GM12878 (cell line): ENCODE measurements around the gene NHSL2. TPM values are rescaled to one million over a fixed set of nuclear protein-coding genes. Genes with fewer than 3 reads are reported as not detected.

Experiments
- ATAC-seq: fragments of 200-7000 bp; cut with Tn5 transposase; 3 replicates; pipeline ENCODE4 v1.9.1; 2020; ENCODE audit warnings: mild to moderate bottlenecking, moderate library complexity
- BruUV-seq: library from RNA; stranded (reverse); fragments of 400-500 nt; replicated peaks from 2 replicates; lab custom pipeline; 2021; lab: Mats Ljungman, UMichigan
- CTCF ChIA-PET: fragments of 300-600 bp; sonication (Branson Sonifier 250); formaldehyde crosslinking; extraction: SDS; loops from one replicate; lab custom pipeline; 2021; ENCODE audit warnings: inconsistent platforms; lab: Yijun Ruan, JAX
- POLR2A ChIA-PET: fragments of 350-600 bp; formaldehyde crosslinking; extraction: SDS; loops from one replicate; lab custom pipeline; 2021; ENCODE audit warnings: inconsistent platforms; lab: Charles Lee
- RAD21 ChIA-PET: fragments of 300-600 bp; sonication (Branson Sonifier 250); formaldehyde crosslinking; loops from one replicate; lab custom pipeline; 2023; ENCODE audit warnings: antibody characterized with exemption; ENCODE audit not compliant: unreplicated experiment; lab: Charles Lee
- SMC1A ChIA-PET: fragments of 300-600 bp; sonication (Branson Sonifier 250); formaldehyde crosslinking; loops from one replicate; lab custom pipeline; 2023; ENCODE audit not compliant: unreplicated experiment, uncharacterized antibody; lab: Charles Lee
- DNase-seq: peaks from one replicate; pipeline ENCODE4 v3.0.0-alpha.2; 2011; ENCODE audit warnings: low read depth, low spot score
- FAIRE-seq: peaks from 3 replicates; lab custom pipeline; 2011; peaks lifted over from hg19 to GRCh38; lab: Jason Lieb, UNC
- H2AFZ ChIP-seq: 2 replicates; pipeline ENCODE4 v1.6.0; 2011; ENCODE audit warnings: low read depth, low read length, control low read depth; ENCODE audit not compliant: control insufficient read depth
- H3K27ac ChIP-seq: 2 replicates; pipeline ENCODE4 v1.5.1; 2011; ENCODE audit warnings: control low read depth; ENCODE audit not compliant: control insufficient read depth, insufficient read depth
- H3K27me3 ChIP-seq, 2 experiments: replicated peaks in 1 of 2; 2 replicates each; pipeline versions ENCODE4 v1.6.0 to v1.6.1; 2011; ENCODE audit warnings: low read length in 1 of 2; ENCODE audit not compliant: control insufficient read depth in 2 of 2, insufficient read depth in 2 of 2
- H3K36me3 ChIP-seq, 2 experiments: 2 replicates each; pipeline ENCODE4 v1.5.1; 2011; ENCODE audit warnings: low read length in 1 of 2; ENCODE audit not compliant: control insufficient read depth in 2 of 2, insufficient read depth in 2 of 2
- H3K4me1 ChIP-seq: 2 replicates; pipeline ENCODE4 v1.6.1; 2011; ENCODE audit warnings: mild to moderate bottlenecking, low read length, moderate library complexity, mixed read lengths; ENCODE audit not compliant: control insufficient read depth, insufficient read depth
- H3K4me2 ChIP-seq: 2 replicates; pipeline ENCODE4 v1.6.0; 2011; ENCODE audit warnings: control low read depth; ENCODE audit not compliant: control insufficient read depth, insufficient read depth
- H3K4me3 ChIP-seq: fragments of 200-600 bp; sonication (generic); 2 replicates; pipeline ENCODE4 v1.5.1; 2016
- H3K79me2 ChIP-seq: 2 replicates; pipeline ENCODE4 v1.6.0; 2011; ENCODE audit warnings: low read length; ENCODE audit not compliant: control insufficient read depth, insufficient read depth
- H3K9ac ChIP-seq: 2 replicates; pipeline ENCODE4 v1.8.0; 2011; ENCODE audit warnings: low read length, control low read depth, mixed read lengths; ENCODE audit not compliant: control insufficient read depth, insufficient read depth
- H3K9me3 ChIP-seq: replicated peaks from 3 replicates; pipeline ENCODE4 v1.5.1; 2011; ENCODE audit warnings: mild to moderate bottlenecking, low read length; ENCODE audit not compliant: control insufficient read depth, insufficient read depth
- H4K20me1 ChIP-seq: 2 replicates; pipeline ENCODE4 v1.6.0; 2011; ENCODE audit not compliant: control insufficient read depth, insufficient read depth
- BHLHE40 ChIP-seq, 2 experiments: fragments of 450-650 bp in 1 of 2; IDR thresholded peaks; 2 replicates each; pipeline ENCODE4 v1.6.1; 2011 to 2017; ENCODE audit warnings: low read depth in 2 of 2, borderline replicate concordance in 1 of 2, improper control_type of control experiment in 1 of 2, low read length in 1 of 2, mild to moderate bottlenecking in 1 of 2
- BRCA1 ChIP-seq: IDR thresholded peaks from 2 replicates; pipeline ENCODE4 v1.6.1; 2011; ENCODE audit warnings: low read depth, low read length, improper control_type of control experiment
- CHD1 ChIP-seq: IDR thresholded peaks from 2 replicates; pipeline ENCODE4 v1.6.1; 2012; ENCODE audit warnings: low read depth, low read length, improper control_type of control experiment
- FOS ChIP-seq: IDR thresholded peaks from 3 replicates; pipeline ENCODE4 v1.6.1; 2011; ENCODE audit warnings: borderline replicate concordance; ENCODE audit not compliant: insufficient read length; ENCODE audit errors: extremely low read depth
- IRF4 ChIP-seq: IDR thresholded peaks from 2 replicates; pipeline ENCODE4 v1.6.1; 2011; ENCODE audit warnings: low read depth, low read length
- JUNB ChIP-seq: IDR thresholded peaks from 2 replicates; pipeline ENCODE4 v1.6.1; 2016; ENCODE audit warnings: antibody characterized with exemption, mild to moderate bottlenecking
- POLR2A ChIP-seq: IDR thresholded peaks from 2 replicates; pipeline ENCODE4 v1.6.1; 2011; ENCODE audit warnings: low read depth, mild to moderate bottlenecking, low read length
- RAD51 ChIP-seq: fragments of 450-650 bp; IDR thresholded peaks from 2 replicates; pipeline ENCODE4 v1.6.1; 2016; ENCODE audit warnings: moderate library complexity, mild to moderate bottlenecking, inconsistent platforms
- SMAD5 ChIP-seq: IDR thresholded peaks from 2 replicates; pipeline ENCODE4 v1.6.1; 2016; ENCODE audit warnings: antibody characterized with exemption, low read depth
- SMARCA5 ChIP-seq: fragments of 450-650 bp; IDR thresholded peaks from 2 replicates; pipeline ENCODE4 v1.6.1; 2017; ENCODE audit warnings: mild to moderate bottlenecking
- SREBF2 ChIP-seq: IDR thresholded peaks from 2 replicates; pipeline ENCODE4 v1.6.1; 2012; ENCODE audit warnings: mild to moderate bottlenecking, low read length
- STAT3 ChIP-seq: IDR thresholded peaks from 2 replicates; pipeline ENCODE4 v1.6.1; 2011; ENCODE audit warnings: low read depth, low read length, improper control_type of control experiment
- WRNIP1 ChIP-seq: IDR thresholded peaks from 2 replicates; pipeline ENCODE4 v1.6.1; 2011; ENCODE audit warnings: low read depth, low read length, improper control_type of control experiment, borderline replicate concordance
- ZBED1 ChIP-seq: IDR thresholded peaks from 2 replicates; pipeline ENCODE4 v1.6.1; 2016; ENCODE audit warnings: borderline replicate concordance
- ZZZ3 ChIP-seq: IDR thresholded peaks from 2 replicates; pipeline ENCODE4 v1.6.1; 2011; ENCODE audit warnings: low read depth; ENCODE audit not compliant: control insufficient read depth, insufficient read length
- WGBS: methylation state at CpG from one replicate; pipeline ENCODE4 v1.1.6; 2016; ENCODE audit warnings: low lambda C conversion rate; ENCODE audit not compliant: insufficient replicate concordance, insufficient coverage; ENCODE audit errors: missing lambda C conversion rate; 5-methylcytosine and 5-hydroxymethylcytosine counted together
- in situ Hi-C: fragments of 300-500 bp; cut with MboI; formaldehyde crosslinking; loops from 9 replicates; pipeline ENCODE4 v1.14.3; 2018; ENCODE audit warnings: mixed read lengths
- intact Hi-C: fragments of 100-400 bp; cut with micrococcal nuclease; formaldehyde crosslinking; loops from one replicate; pipeline ENCODE4 v1.14.2; 2022; ENCODE audit not compliant: unreplicated experiment
- polyA plus RNA-seq, 11 experiments: library from polyadenylated mRNA; depleted of rRNA in 4 of 11; unstranded in 6 of 11; stranded (reverse) in 5 of 11; fragments of >200 nt; fragmentation: Nextera tagmentation in 4 of 11; fragmentation: Illumina TruSeq in 1 of 11; extraction: Ambion mirVana in 4 of 11; extraction: Trizol in 1 of 11; gene quantifications; 1 replicate in 1 of 11; 2 replicates in 10 of 11; pipeline versions ENCODE4 v1.2.1 to v1.2.3, GENCODE V29; 2011 to 2016; ENCODE audit warnings: inconsistent platforms in 2 of 11, missing spikeins in 2 of 11, low read depth in 1 of 11
- total RNA-seq, 4 experiments: library from RNA; depleted of rRNA in 3 of 4; stranded (reverse); fragments of >200 nt in 3 of 4; fragmentation: Illumina TruSeq in 1 of 4; extraction: Trizol in 1 of 4; gene quantifications; 2 replicates each; pipeline versions ENCODE4 v1.2.1 to v1.2.3, GENCODE V29; 2013 to 2021
- TF ChIP-seq, protein P1 (sequence below): fragments of 450-650 bp; formaldehyde crosslinking; IDR thresholded peaks from 2 replicates; pipeline ENCODE4 v1.4.0; 2020; ENCODE audit warnings: mild to moderate bottlenecking, moderate library complexity

NHSL2 gene
- total and polyA plus RNA-seq, 10 of the 15 experiments (the other 5 are each of a cell fraction or from before 2014, with no cell fraction given), result 0.05 to 0.53 (median 0.07) TPM; not detected in 2

DNA sequence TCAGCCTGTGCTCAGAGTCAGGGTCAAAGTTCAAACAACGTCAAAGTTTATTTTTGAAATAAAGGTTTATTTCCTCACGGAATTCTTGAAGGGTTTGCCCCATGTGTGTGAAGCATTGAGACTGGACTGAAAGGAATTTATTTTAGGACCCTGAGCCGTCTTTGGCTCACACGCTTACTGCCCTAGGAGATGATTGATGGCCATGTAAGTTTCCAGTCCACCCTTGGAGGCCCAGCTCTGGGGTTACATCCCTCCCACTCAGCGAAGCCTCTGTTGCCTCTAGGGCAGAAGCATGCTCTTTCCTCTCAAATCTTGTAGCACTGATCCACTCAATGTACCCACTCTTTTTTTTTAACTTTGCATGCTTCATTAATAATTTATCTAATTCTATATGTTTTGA, 4.5 kb upstream of the NHSL2 start:
- no TSS peak for BruUV-seq
- intact Hi-C loops (no loop called here), in situ Hi-C loops (no loop called here)
- Histone ChIP-seq H3K4me2 (no peak overlapping the region), H3K27ac (no peak overlapping the region), H3K9me3 (no peaks in the 10 kb centered on the region), H3K36me3 (no peaks in the 10 kb centered on the region), H4K20me1 (no peaks in the 10 kb centered on the region), H2AFZ (no peak overlapping the region), H3K9ac (no peak overlapping the region), H3K27me3 (no peaks in the 10 kb centered on the region), H3K79me2 (no peaks in the 10 kb centered on the region), H3K4me1 (no peaks in the 10 kb centered on the region), H3K4me3 (no peak overlapping the region)
- CTCF ChIA-PET, result no interaction called here
- TF ChIP-seq BHLHE40 (IDR thresholded peaks at IDR 0.05; ENCODE audit: borderline replicate concordance in 1 of 2, low read depth in 2 of 2, low read length in 1 of 2), result no peak
- 20% methylated on average over 5 of the region's 5 CpGs for WGBS
- no peak for FAIRE-seq
- no peak for ATAC-seq
- no peak for DNase-seq
- SMC1A ChIA-PET, result interaction anchor here (0.7 kb wide), 1 partner anchor 1449 kb away, joined by 3 read pairs; no protein-coding TSS in a partner anchor
- RAD21 ChIA-PET, result no interaction called here
- POLR2A ChIA-PET, result no interaction called here

DNA sequence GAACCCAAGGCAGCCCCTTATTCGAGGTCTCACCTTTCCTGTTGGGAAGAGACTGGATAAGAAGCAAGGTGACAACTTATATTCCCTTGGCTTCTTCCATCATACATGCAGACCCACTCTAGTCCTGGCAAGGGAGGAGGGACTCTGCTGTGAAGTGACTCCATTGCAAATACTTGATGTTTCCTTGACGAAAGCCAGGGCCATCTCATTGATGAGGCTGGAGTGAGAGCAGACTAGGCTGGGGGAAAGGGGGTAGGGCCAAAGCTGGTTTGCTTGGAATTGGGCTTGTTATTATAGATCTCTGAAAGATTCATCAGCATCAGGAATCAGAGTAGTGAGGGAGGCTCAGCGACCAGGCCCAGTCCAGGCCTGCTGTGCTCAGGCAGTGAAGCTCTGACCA, 2.3 kb upstream of the NHSL2 start:
- BruUV-seq, result no TSS peak

More for the DNA sequence above, 2.3 kb upstream of the NHSL2 start:
- H3K27me3 ChIP-seq, result peaks cover 0 to 2% of the 10 kb centered on the region in 2 experiments; a peak in 1 of 4 replicates
- WGBS, result 6% methylated on average over 3 of the region's 3 CpGs
- RAD21 ChIA-PET, result no interaction called here
- ATAC-seq (no peak), DNase-seq (no peak), FAIRE-seq (no peak)
- TF ChIP-seq FOS, result no peak
- no peak for TF ChIP-seq SMARCA5
- no peak for TF ChIP-seq IRF4
- TF ChIP-seq POLR2A, result no peak
- TF ChIP-seq SREBF2, result no peak
- TF ChIP-seq ZBED1, result no peak
- no peak for TF ChIP-seq WRNIP1
- TF ChIP-seq SMAD5, result no peak
- no peak for TF ChIP-seq JUNB
- no peak for TF ChIP-seq CHD1
- TF ChIP-seq, protein P1, sequence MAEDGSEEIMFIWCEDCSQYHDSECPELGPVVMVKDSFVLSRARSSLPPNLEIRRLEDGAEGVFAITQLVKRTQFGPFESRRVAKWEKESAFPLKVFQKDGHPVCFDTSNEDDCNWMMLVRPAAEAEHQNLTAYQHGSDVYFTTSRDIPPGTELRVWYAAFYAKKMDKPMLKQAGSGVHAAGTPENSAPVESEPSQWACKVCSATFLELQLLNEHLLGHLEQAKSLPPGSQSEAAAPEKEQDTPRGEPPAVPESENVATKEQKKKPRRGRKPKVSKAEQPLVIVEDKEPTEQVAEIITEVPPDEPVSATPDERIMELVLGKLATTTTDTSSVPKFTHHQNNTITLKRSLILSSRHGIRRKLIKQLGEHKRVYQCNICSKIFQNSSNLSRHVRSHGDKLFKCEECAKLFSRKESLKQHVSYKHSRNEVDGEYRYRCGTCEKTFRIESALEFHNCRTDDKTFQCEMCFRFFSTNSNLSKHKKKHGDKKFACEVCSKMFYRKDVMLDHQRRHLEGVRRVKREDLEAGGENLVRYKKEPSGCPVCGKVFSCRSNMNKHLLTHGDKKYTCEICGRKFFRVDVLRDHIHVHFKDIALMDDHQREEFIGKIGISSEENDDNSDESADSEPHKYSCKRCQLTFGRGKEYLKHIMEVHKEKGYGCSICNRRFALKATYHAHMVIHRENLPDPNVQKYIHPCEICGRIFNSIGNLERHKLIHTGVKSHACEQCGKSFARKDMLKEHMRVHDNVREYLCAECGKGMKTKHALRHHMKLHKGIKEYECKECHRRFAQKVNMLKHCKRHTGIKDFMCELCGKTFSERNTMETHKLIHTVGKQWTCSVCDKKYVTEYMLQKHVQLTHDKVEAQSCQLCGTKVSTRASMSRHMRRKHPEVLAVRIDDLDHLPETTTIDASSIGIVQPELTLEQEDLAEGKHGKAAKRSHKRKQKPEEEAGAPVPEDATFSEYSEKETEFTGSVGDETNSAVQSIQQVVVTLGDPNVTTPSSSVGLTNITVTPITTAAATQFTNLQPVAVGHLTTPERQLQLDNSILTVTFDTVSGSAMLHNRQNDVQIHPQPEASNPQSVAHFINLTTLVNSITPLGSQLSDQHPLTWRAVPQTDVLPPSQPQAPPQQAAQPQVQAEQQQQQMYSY (CRISPR knock-in tag), result no peak
- no peak for TF ChIP-seq ZZZ3
- TF ChIP-seq RAD51, result no peak
- no peak for TF ChIP-seq STAT3
- TF ChIP-seq BRCA1, result no peak
- SMC1A ChIA-PET, result no interaction called here
- no peaks in the 10 kb centered on the region for H3K4me1 ChIP-seq
- H3K36me3 ChIP-seq, result no peaks in the 10 kb centered on the region
- in situ Hi-C loops, result no loop called here
- no peaks in the 10 kb centered on the region for H4K20me1 ChIP-seq
- H2AFZ ChIP-seq, result no peak overlapping the region
- H3K4me2 ChIP-seq, result no peak overlapping the region
- H3K27ac ChIP-seq, result no peak overlapping the region
- no peaks in the 10 kb centered on the region for H3K79me2 ChIP-seq
- CTCF ChIA-PET, result no interaction called here
- H3K9me3 ChIP-seq, result no peaks in the 10 kb centered on the region
- H3K4me3 ChIP-seq, result no peak overlapping the region
- intact Hi-C loops, result no loop called here
- POLR2A ChIA-PET, result no interaction called here
- no peak overlapping the region for H3K9ac ChIP-seq
